Activated B cell treated with CpG ODN at 0.5 μM for 24 hours (primary cell): ENCODE measurements around the gene MOB2. TPM values are rescaled to one million over a fixed set of nuclear protein-coding genes. Genes with fewer than 3 reads are reported as not detected.

Source experiments
- ATAC-seq: fragments of 200-7000 bp; cut with Tn5 transposase; one replicate; pipeline ENCODE4 v1.10.0; 2021; ENCODE audit warnings: low read depth, mild to moderate bottlenecking, moderate library complexity
- CTCF ChIA-PET: fragments of 350-600 bp; sonication (Branson Sonifier 250); formaldehyde crosslinking; loops from one replicate; lab custom pipeline; 2021; ENCODE audit warnings: antibody characterized with exemption; lab: Charles Lee
- POLR2A ChIA-PET: fragments of 350-600 bp; sonication (Branson Sonifier 250); formaldehyde crosslinking; loops from one replicate; lab custom pipeline; 2021; ENCODE audit warnings: antibody characterized with exemption; lab: Charles Lee
- DNase-seq: peaks from one replicate; pipeline ENCODE4 v3.0.0; 2022
- H3K27ac Mint-ChIP-seq: one replicate; pipeline ENCODE4 v1.8.0; 2020; ENCODE audit warnings: mixed read lengths
- H3K27me3 Mint-ChIP-seq: one replicate; pipeline ENCODE4 v1.8.0; 2021; ENCODE audit warnings: mixed read lengths
- H3K36me3 Mint-ChIP-seq: one replicate; pipeline ENCODE4 v1.8.0; 2021; ENCODE audit warnings: low read depth, mixed read lengths
- H3K4me1 Mint-ChIP-seq: one replicate; pipeline ENCODE4 v1.8.0; 2021; ENCODE audit warnings: mixed read lengths
- H3K4me3 Mint-ChIP-seq: one replicate; pipeline ENCODE4 v1.8.0; 2020; ENCODE audit warnings: mild to moderate bottlenecking, mixed read lengths
- H3K9me3 Mint-ChIP-seq: one replicate; pipeline ENCODE4 v1.8.0; 2020; ENCODE audit warnings: mixed read lengths
- intact Hi-C: fragments of 100-400 bp; cut with micrococcal nuclease; formaldehyde crosslinking; loops from one replicate; pipeline ENCODE4 v1.15.1; 2024
- total RNA-seq: library from RNA; stranded (reverse); gene quantifications from 2 replicates; pipeline ENCODE4 v1.2.3, GENCODE V29; 2022
- TF ChIP-seq, protein P1 (sequence below): fragments of 200-600 bp; IDR thresholded peaks from one replicate; pipeline ENCODE4 v1.8.0; 2022; ENCODE audit warnings: antibody characterized with exemption, mild to moderate bottlenecking

The MOB2 gene
- total RNA-seq, 1 donor from 2014 or later: 29.5 TPM

DNA sequence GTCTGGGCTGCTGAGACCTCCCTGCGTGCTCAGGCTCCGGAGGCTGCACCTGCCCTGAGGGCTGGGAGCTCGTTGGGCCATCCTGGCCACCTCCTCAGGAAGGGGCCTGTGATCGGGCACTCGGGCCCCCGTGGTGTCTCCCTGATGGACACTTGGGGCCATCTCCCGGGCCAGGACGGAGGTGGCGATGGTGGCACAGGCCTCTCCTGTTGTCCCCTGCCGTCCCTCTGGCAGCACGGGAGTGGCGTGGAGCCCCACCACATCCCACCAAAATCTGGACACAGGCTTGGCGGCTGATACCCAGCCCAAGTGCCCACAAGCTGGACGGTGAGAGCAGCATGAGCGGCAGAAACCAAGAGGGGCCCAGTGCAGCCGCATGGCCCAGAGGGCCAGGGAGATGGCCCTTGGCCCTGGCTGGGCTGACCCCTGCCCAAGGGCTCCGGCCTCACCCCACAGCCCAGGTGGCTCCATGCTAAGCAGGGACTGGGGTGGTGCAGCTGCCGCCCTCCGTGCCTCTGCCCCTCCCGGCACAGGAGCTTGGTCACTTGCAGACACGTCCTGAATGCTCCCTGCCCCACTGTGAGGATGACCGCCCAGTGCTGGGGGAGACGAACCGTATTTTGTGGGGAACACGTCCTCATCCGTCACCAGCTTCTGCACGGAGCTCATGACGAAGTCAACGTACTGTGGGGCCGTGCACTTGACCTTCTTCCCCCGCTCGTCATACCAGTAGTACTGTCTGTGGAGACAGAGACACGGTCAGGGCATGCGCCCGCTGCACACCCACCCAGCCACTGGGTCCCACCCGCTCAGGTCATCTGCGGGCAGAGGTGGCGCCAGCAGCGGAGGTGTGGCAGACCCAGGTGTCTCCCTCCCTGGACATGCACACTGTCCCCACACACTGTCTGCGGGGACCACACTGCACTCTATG, 15.6 kb downstream of the MOB2 start:
- ChIA-PET CTCF (no interaction called here), POLR2A (no interaction called here)
- TF ChIP-seq, protein P1, sequence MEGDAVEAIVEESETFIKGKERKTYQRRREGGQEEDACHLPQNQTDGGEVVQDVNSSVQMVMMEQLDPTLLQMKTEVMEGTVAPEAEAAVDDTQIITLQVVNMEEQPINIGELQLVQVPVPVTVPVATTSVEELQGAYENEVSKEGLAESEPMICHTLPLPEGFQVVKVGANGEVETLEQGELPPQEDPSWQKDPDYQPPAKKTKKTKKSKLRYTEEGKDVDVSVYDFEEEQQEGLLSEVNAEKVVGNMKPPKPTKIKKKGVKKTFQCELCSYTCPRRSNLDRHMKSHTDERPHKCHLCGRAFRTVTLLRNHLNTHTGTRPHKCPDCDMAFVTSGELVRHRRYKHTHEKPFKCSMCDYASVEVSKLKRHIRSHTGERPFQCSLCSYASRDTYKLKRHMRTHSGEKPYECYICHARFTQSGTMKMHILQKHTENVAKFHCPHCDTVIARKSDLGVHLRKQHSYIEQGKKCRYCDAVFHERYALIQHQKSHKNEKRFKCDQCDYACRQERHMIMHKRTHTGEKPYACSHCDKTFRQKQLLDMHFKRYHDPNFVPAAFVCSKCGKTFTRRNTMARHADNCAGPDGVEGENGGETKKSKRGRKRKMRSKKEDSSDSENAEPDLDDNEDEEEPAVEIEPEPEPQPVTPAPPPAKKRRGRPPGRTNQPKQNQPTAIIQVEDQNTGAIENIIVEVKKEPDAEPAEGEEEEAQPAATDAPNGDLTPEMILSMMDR: no peak
- Mint-ChIP-seq H3K27ac (no peak overlapping the region), H3K4me1 (no peaks in the 10 kb centered on the region), H3K9me3 (no peaks in the 10 kb centered on the region), H3K36me3 (peaks cover 66% of the 10 kb centered on the region), H3K27me3 (no peaks in the 10 kb centered on the region), H3K4me3 (no peak overlapping the region)
- no peak for ATAC-seq
- intact Hi-C loops: no loop called here
- no peak for DNase-seq

DNA sequence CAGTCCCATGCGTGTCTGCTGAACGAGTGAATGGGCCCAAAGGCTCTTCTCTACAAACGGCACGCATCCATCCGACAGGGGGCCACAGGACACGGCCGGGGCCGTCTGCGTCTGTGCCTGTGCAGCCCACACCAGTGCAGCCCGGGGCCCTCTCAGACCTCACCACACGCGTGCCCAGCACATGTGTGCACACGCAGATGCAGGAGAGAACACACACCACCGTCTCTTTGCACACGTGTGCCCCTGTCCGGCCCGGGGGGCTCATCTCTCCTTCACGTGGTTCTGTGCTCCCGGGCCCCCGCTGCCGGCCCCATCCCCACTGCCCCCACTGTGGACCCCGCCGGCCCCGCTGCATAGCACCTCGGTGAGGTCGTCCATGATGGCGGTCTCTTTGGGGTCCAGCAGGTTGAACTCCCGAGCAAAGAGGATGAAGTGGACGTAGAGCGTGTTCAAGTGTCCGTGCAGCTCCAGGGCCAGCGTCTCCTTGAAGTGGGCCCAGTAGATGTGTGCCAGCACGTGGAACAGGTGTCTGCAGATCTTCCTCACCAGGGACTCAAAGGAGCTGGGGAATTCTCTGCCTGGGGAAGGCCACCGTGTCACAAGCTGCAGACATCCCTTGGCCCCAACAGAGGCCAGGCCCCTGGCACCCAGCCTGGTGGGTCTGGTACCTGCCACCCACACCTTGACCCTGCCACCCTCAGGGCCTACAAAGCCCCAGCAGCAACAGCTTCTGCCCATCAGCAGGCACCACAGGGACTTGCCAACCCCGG, 16.5 kb downstream of the MOB2 start:
- H3K36me3 Mint-ChIP-seq: peaks cover 64% of the 10 kb centered on the region
- DNase-seq (no peak), ATAC-seq (no peak)
- TF ChIP-seq, protein P1: no peak
- no peaks in the 10 kb centered on the region for H3K27me3 Mint-ChIP-seq
- H3K4me1 Mint-ChIP-seq: no peaks in the 10 kb centered on the region
- H3K27ac Mint-ChIP-seq: no peak overlapping the region
- POLR2A ChIA-PET: no interaction called here
- H3K9me3 Mint-ChIP-seq: no peaks in the 10 kb centered on the region
- H3K4me3 Mint-ChIP-seq: no peak overlapping the region
- CTCF ChIA-PET: no interaction called here
- intact Hi-C loops: no loop called here

DNA sequence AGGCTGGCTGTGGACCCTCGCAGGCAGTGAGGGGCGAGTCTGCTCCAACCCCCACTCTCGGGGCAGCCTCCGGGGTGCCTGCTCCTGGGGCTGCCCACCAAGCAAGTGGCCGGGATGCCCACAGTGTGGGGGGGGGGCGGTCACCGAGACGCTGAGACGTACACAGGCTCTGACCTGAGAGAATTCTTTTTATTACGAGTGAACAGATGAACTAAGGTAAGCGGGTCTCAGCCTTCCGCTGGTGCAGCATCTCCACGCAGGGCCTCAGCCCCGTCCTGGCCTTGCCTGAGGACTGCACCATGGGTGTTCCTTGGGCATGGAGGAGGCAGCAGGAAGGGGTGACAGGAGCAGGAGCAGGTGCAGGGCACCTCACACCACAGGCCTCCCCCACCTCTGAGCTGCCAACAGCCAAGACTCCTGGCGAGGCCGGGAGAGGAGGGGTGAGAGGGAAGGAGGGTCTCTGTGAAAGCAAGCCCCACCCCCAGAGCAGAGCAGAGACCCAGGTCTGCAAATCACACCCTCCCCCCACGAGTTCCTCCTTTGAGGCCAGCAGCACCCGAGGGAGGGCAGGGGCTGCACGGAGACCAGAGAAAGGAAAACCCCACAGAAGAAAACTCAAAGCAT, 17.2 kb downstream of the MOB2 start:
- H3K27ac Mint-ChIP-seq: no peak overlapping the region
- H3K4me1 Mint-ChIP-seq: no peaks in the 10 kb centered on the region
- no peaks in the 10 kb centered on the region for H3K27me3 Mint-ChIP-seq
- ChIA-PET CTCF (no interaction called here), POLR2A (no interaction called here)
- no peak for DNase-seq
- peaks cover 58% of the 10 kb centered on the region for H3K36me3 Mint-ChIP-seq
- TF ChIP-seq, protein P1: no peak
- H3K4me3 Mint-ChIP-seq: no peak overlapping the region
- intact Hi-C loops: no loop called here
- ATAC-seq: no peak
- H3K9me3 Mint-ChIP-seq: no peaks in the 10 kb centered on the region

DNA sequence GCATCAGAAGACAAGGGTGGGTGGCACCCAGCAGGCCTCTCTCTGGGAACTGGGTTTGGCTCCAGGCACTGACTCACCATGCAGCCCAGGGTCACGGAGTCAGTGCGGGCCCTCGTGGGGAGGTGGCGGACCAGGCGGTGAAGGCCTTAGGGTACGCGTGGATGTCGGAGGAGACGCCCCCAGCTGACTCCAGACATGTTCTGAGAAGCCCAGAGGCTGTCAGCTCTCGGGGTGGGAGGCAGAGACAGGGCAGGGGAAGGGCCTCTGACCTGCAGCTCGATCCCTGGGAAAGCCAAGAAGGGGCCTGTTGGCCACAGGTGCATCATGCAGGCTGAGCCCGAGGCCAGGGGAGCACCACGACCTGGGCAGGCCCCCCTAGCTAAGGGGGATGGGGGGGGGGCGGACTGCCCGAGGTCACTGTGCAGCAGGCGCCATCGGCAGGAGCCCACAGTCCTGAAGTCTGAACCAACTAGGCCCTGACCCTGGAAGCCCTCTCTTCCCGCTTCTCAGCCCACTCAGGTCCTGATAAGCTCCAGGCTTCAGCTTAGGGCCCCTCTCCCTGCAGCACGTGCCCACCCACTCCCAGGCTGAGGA, 18.0 kb downstream of the MOB2 start:
- POLR2A ChIA-PET: no interaction called here
- Mint-ChIP-seq H3K27ac (no peak overlapping the region), H3K4me3 (no peak overlapping the region), H3K9me3 (no peaks in the 10 kb centered on the region), H3K27me3 (no peaks in the 10 kb centered on the region), H3K36me3 (peaks cover 50% of the 10 kb centered on the region), H3K4me1 (no peaks in the 10 kb centered on the region)
- DNase-seq (no peak), ATAC-seq (no peak)
- CTCF ChIA-PET: no interaction called here
- TF ChIP-seq, protein P1: no peak
- intact Hi-C loops: no loop called here
